Effector memory CD4-positive, alpha-beta T cell (primary cell): ENCODE measurements around the gene NKAIN1.
"Not testable (repeated sequence)": the region's sequence is repeated elsewhere in the genome, so short reads cannot be mapped to it uniquely, and the experiment has no call there.

Experiments used
- DNase-seq, 3 donors: peaks; one replicate each; pipeline ENCODE4 v3.0.0-alpha.2; 2020
- H3K27ac ChIP-seq: 2 replicates; pipeline ENCODE4 v1.7.0; 2013; ENCODE audit warnings: mild to moderate bottlenecking, low read length, moderate library complexity; ENCODE audit not compliant: insufficient read depth, poor library complexity, severe bottlenecking
- H3K27me3 ChIP-seq: replicated peaks from 2 replicates; pipeline ENCODE4 v1.7.0; 2013; ENCODE audit warnings: mild to moderate bottlenecking, low read length; ENCODE audit not compliant: insufficient read depth, control insufficient read depth, poor library complexity, severe bottlenecking
- H3K36me3 ChIP-seq: 2 replicates; pipeline ENCODE4 v1.7.0; 2013; ENCODE audit warnings: mild to moderate bottlenecking, low read length, moderate library complexity; ENCODE audit not compliant: control insufficient read depth, insufficient read depth
- H3K4me1 ChIP-seq: 2 replicates; pipeline ENCODE4 v1.7.0; 2013; ENCODE audit warnings: low read length, mild to moderate bottlenecking; ENCODE audit not compliant: control insufficient read depth, insufficient read depth, poor library complexity, severe bottlenecking
- H3K4me3 ChIP-seq: 2 replicates; pipeline ENCODE4 v1.7.0; 2013; ENCODE audit warnings: low read length, low read depth, mild to moderate bottlenecking; ENCODE audit not compliant: insufficient read depth, poor library complexity, severe bottlenecking
- H3K9me3 ChIP-seq: 2 replicates; pipeline ENCODE4 v1.7.0; 2013; ENCODE audit warnings: mild to moderate bottlenecking, low read length, moderate library complexity; ENCODE audit not compliant: control insufficient read depth
- total RNA-seq, 3 donors: gene quantifications; one replicate each; lab custom pipeline; 2026; lab: John Stamatoyannopoulos, UW

The NKAIN1 gene
- 0 reads per million in 3 donors for total RNA-seq

DNA sequence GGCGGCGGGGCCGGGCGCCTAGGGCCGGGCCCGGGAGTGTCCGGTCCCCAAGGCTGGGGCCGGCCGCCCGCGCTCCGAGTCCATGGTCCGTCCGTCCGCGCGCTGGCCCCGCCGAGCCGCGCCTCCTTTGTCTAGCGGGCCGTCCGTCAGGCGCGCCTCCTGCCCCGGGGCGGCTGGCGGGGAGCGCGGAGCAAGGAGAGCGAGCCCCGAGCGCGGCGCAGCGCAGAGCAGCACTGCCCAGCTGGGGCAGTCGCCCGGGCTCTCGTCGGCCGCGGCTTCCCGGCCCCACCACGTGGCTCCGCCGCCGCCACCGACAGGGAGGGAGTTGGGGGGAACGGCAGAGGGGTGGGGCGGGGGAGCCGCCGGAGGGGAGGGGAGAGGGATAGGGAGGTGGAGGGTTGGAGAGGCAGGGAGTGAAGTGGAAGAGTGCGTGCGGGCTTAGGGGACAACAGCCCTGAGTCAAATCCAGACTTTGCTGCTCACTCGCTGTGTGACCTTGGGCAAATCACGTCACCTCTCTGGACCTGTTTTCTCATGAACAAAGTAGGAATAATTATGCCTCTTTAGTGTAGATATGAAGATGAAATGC, at the start of gene NKAIN1:
Gene NKAIN1 (minus strand): TSS at position 235 of the 589 bp plus-strand sequence. CDS start 340 bp downstream, outside the sequence.
- Histone ChIP-seq H3K36me3 (no peaks in the 10 kb centered on the region), H3K27me3 (peaks cover 18% of the 10 kb centered on the region), H3K9me3 (no peaks in the 10 kb centered on the region), H3K4me1 (peaks cover 7% of the 10 kb centered on the region), H3K4me3 (no peak within 1 kb of the TSS), H3K27ac (no peak within 1 kb of the TSS)
- no peak for DNase-seq

GRCh38 chr1:31289021-31289420, 49.3 kb upstream of the NKAIN1 start:
- Histone ChIP-seq H3K4me1 (no peaks in the 10 kb centered on the region), H3K4me3 (no peak overlapping the region), H3K27ac (no peak overlapping the region), H3K27me3 (no peaks in the 10 kb centered on the region), H3K9me3 (no peaks in the 10 kb centered on the region), H3K36me3 (peaks cover 74% of the 10 kb centered on the region)
- DNase-seq = no peak

DNA sequence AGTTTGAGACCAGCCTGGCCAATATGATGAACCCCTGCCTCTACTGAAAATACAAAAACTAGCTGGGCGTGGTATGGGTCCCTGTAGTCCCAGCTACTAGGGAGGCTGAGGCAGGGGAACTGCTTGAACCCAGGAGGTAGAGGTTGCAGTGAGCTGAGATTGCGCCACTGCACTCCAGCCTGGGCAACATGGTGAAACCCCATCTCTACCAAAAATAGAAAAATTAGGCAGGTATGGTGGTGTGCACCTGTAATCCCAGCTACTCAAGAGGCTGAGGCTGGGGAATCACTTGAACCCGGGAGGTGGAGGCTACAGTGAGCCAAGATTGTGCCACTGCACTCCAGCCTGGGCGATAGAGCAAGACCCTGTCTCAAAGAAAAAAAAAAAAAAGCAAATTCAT, 48.1 kb upstream of the NKAIN1 start:
- H3K4me3 ChIP-seq, H3K27ac ChIP-seq, H3K4me1 ChIP-seq, H3K27me3 ChIP-seq, DNase-seq, H3K9me3 ChIP-seq: not testable (repeated sequence)
- peaks cover 66% of the 10 kb centered on the region for H3K36me3 ChIP-seq

DNA sequence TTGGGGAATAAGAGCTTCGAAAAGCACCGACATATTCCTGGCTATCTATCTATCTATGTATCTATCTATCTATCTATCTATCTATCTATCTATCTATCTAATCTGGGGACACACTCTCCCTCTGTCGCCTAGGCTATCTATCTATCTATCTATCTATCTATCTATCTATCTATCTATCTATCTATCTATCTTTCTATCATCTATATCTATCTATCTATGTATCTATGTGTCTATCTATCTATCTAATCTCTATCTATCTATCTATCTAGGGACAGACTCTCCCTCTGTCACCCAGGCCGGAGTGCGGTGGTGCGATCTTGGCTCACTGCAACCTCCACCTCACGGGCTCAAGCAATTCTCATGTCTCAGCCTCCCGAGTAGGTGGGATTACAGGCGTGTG, 42.7 kb upstream of the NKAIN1 start:
- peaks cover 44% of the 10 kb centered on the region for H3K36me3 ChIP-seq
- H3K27ac ChIP-seq, H3K4me1 ChIP-seq, H3K27me3 ChIP-seq, H3K4me3 ChIP-seq, DNase-seq, H3K9me3 ChIP-seq: not testable (repeated sequence)

- H3K9me3 ChIP-seq = no peaks in the 10 kb centered on the region
- H3K27ac ChIP-seq = no peak overlapping the region
- no peaks in the 10 kb centered on the region for H3K27me3 ChIP-seq
- H3K4me1 ChIP-seq = no peaks in the 10 kb centered on the region
- H3K4me3 ChIP-seq = no peak overlapping the region
- H3K36me3 ChIP-seq = peaks cover 65% of the 10 kb centered on the region
- no peak for DNase-seq
Observed at GRCh38 chr1:31273619-31274018, 33.9 kb upstream of the NKAIN1 start.

DNA sequence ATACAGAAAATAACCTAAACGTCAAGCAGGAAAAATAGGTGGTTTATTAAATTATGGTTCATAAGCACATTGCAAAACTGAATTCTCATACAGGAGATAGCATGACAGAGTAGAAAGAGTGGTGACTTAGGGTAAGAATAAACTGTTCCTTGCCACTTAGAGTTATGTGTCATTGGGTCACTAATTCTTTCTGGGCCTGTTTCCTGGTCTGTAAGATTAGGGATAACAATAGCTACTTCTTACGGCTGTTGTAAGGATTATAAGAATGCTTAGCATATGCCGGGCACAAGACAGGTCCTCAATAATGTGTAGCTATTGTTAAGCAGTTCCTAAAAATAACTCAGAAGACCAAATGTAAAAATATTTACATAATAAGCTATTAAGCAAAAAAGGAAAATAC, 32.7 kb upstream of the NKAIN1 start:
- no peaks in the 10 kb centered on the region for H3K4me1 ChIP-seq
- peaks cover 66% of the 10 kb centered on the region for H3K36me3 ChIP-seq
- no peak overlapping the region for H3K27ac ChIP-seq
- no peaks in the 10 kb centered on the region for H3K27me3 ChIP-seq
- no peak overlapping the region for H3K4me3 ChIP-seq
- no peak for DNase-seq
- no peaks in the 10 kb centered on the region for H3K9me3 ChIP-seq

DNA sequence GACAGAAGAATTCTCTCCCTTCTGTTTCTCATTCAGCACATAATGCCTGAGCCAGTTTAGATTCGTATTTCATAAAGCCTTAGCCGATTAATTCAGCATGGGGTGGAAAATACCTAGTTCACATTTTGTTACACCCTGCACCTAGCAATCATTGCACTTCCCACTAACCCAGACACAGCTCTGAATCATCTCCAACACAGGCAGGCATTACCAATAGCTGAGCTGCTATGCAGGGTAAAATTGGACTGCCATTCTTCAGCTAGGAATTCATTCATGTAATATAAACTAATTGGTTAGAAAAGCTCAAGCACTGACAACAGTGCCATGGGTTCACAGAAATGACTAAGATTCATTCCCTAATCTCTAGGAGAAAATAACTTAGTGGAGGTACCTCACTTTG, 26.9 kb upstream of the NKAIN1 start:
- Histone ChIP-seq H3K4me3 (no peak overlapping the region), H3K9me3 (no peaks in the 10 kb centered on the region), H3K36me3 (peaks cover 70% of the 10 kb centered on the region), H3K27me3 (no peaks in the 10 kb centered on the region), H3K4me1 (no peaks in the 10 kb centered on the region), H3K27ac (no peak overlapping the region)
- DNase-seq = no peak

GRCh38 chr1:31264790-31265386, 25.2 kb upstream of the NKAIN1 start:
- Histone ChIP-seq H3K9me3 (no peaks in the 10 kb centered on the region), H3K4me3 (no peak overlapping the region), H3K4me1 (no peaks in the 10 kb centered on the region), H3K27me3 (no peaks in the 10 kb centered on the region), H3K36me3 (peaks cover 65% of the 10 kb centered on the region), H3K27ac (no peak overlapping the region)
- no peak for DNase-seq

DNA sequence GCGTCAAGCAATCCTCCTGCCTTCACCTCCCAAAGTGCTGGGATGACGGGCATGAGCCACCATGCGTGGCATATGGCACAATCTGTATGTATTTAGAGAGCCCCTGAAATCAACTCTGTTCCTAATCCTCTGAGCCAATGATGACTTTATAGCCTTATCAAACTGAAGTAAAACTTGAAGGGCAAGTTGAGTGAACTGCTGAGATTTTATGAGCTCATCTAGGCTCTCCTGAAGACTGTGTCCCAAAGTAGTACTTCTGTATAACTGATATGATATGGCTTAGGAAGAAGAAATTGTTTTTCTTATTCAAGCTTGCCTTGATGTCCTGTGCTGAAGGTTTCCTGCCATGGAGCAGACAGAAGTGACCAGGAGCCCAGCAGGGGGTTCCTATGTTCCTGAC, 23.7 kb upstream of the NKAIN1 start:
- no peaks in the 10 kb centered on the region for H3K4me1 ChIP-seq
- H3K9me3 ChIP-seq = no peaks in the 10 kb centered on the region
- no peak overlapping the region for H3K27ac ChIP-seq
- H3K4me3 ChIP-seq = no peak overlapping the region
- DNase-seq = no peak
- H3K36me3 ChIP-seq = peaks cover 54% of the 10 kb centered on the region
- no peaks in the 10 kb centered on the region for H3K27me3 ChIP-seq

GRCh38 chr1:31262393-31262792, 22.7 kb upstream of the NKAIN1 start:
- peaks cover 54% of the 10 kb centered on the region for H3K36me3 ChIP-seq
- not testable (repeated sequence) for DNase-seq, H3K4me3 ChIP-seq

More at GRCh38 chr1:31262393-31262792, 22.7 kb upstream of the NKAIN1 start:
- not testable (repeated sequence) for H3K27ac ChIP-seq, H3K9me3 ChIP-seq, H3K4me1 ChIP-seq, H3K27me3 ChIP-seq
